ENCODE measurements around the gene IFI27.

The IFI27 gene

DNA sequence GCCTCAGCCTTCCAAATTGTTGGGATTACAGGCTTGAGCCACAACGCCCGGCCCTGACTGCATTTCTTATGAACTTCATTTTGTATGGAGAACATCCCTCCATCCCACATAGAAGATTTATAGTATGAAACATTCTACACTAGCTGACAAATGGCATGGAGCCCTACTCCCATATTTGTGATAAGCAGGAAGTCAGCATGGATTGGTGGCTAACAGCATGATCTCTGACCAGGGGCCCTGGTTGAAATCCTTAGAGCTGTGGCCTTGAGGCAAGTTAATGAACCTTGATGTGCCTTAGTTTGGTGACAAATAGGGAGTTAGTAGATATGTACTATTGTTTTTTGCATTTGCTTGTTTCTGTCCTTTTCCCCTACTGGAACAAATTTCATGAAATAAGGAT, 17.1 kb upstream of the IFI27 start:
- no peak overlapping the region for H3K27ac Mint-ChIP-seq
- H3K36me3 Mint-ChIP-seq, result peaks cover 7% of the 10 kb centered on the region
- H3K4me1 Mint-ChIP-seq, result no peaks in the 10 kb centered on the region
- ATAC-seq, result no peak
- H3K27me3 Mint-ChIP-seq, result no peaks in the 10 kb centered on the region
- no peak overlapping the region for H3K4me3 Mint-ChIP-seq
- no peaks in the 10 kb centered on the region for H3K9me3 Mint-ChIP-seq

DNA sequence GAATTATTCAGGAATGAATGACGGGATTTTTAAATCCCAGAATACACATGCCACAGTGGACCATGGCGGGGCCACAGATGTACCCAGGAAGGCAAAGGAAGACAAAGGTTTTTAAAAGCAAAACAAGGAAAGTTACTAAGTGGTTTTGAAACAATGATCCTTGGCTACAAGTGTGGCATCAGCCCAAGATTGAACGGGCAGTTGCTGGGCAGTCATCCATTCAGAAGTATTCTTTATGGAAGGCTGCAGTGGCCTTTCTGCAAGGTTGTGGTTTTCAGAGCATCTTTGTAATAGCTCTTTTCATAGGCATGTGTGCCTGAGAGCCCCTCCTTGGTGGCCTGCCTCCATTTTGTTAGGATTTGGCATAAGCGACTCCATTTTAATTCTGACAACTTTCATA, 13.4 kb upstream of the IFI27 start:
- no peaks in the 10 kb centered on the region for H3K9me3 Mint-ChIP-seq
- no peak overlapping the region for H3K27ac Mint-ChIP-seq
- peaks cover 11% of the 10 kb centered on the region for H3K36me3 Mint-ChIP-seq
- no peaks in the 10 kb centered on the region for H3K27me3 Mint-ChIP-seq
- H3K4me3 Mint-ChIP-seq, result no peak overlapping the region
- no peaks in the 10 kb centered on the region for H3K4me1 Mint-ChIP-seq
- no peak for ATAC-seq

DNA sequence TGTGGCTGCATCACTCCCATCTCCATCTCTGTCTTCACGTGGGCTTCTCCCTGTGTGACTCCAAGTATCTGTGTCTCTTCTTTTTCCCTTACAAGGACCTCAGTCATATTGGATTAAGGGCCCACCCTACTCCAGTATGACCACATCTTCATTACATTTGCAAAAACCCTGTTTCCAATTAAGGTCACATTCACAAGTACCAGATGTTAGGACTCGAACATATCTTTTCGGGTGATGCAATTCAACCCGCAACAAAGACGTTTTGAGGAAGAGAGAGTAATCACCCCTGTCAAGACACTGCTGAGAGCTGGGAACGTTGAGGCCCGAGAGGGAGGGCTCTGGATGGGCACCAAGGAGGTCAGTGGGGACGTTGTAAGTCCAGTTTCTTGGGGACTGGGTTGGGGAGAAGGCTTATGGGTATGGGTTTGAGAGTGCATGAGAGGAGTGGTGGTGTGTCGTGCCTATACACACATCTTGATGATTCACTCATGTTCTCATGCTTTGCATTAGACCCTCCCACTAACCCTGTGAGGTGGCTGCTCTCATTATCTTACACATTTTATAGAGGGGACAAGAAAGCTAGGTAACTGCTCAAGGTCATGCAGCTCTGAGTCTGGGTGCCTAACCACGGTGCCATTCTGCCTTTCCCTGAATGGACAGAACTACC, 12.1 kb upstream of the IFI27 start:
- Mint-ChIP-seq H3K9me3 (no peaks in the 10 kb centered on the region), H3K27ac (no peak overlapping the region), H3K4me1 (no peaks in the 10 kb centered on the region), H3K4me3 (no peak overlapping the region), H3K36me3 (peaks cover 11% of the 10 kb centered on the region), H3K27me3 (no peaks in the 10 kb centered on the region)
- no peak for ATAC-seq

DNA sequence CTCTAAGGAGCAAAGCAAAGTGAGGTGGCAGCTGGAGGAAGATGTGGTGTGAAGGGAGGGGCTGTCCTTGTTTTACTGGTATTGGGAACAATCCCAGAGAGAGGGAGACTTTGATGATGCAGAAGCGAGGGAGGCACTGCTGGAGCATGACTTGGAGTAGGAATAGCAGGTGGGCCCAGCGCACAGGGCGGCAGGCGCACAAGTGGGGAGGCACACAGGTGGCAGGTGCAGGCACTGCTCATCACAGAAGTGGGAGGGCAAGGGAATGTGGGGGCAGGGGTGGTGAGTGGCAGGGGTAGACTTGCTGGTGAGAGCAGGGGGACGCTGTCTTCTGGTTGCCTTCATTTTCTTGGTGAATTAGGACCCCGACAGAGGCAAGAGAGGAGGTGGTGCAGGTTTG, 11.5 kb upstream of the IFI27 start:
- H3K4me1 Mint-ChIP-seq, result no peaks in the 10 kb centered on the region
- no peaks in the 10 kb centered on the region for H3K9me3 Mint-ChIP-seq
- H3K27me3 Mint-ChIP-seq, result no peaks in the 10 kb centered on the region
- ATAC-seq, result no peak
- H3K36me3 Mint-ChIP-seq, result peaks cover 11% of the 10 kb centered on the region
- H3K27ac Mint-ChIP-seq, result no peak overlapping the region
- no peak overlapping the region for H3K4me3 Mint-ChIP-seq

DNA sequence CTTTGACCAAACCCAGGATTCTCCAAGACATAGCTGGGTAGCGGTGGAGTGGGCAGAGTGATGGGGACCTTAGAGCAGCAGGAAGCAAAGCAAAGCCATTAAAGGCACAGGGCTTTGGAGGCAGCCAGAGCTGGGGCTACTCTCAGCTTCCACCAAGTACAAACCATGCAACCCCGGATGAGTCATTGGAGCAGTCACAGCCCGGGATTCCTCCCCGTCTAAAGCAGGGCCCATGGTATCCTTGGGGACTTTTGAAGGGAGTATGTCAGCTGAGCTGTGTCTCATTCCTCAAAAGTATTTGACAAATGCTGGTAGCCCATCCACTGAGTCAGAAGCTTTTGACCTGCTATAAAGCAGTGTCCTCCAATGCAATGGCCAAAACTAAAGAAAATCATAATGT, 9.7 kb upstream of the IFI27 start:
- H3K36me3 Mint-ChIP-seq, result peaks cover 11% of the 10 kb centered on the region

DNA sequence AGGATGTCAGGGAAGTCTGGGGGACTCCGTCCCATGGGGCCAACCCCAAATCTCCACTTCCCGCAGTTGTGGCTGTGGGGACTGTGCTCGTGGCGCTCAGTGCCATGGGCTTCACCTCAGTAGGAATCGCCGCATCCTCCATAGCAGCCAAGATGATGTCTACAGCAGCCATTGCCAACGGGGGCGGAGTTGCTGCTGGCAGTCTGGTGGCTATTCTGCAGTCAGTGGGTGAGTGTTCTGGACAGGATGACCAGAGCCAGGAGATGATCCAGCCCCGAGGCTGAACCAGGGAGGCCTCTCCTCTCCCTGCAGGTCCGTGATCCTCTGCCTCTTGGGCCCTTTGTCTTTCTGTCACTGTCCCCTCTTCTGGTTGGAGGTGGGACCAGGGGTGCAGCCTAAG, 8.8 kb upstream of the IFI27 start:
- Mint-ChIP-seq H3K4me3 (no peak overlapping the region), H3K36me3 (peaks cover 11% of the 10 kb centered on the region), H3K4me1 (no peaks in the 10 kb centered on the region), H3K27me3 (no peaks in the 10 kb centered on the region), H3K9me3 (no peaks in the 10 kb centered on the region), H3K27ac (no peak overlapping the region)
- ATAC-seq, result no peak

More for the DNA sequence above, 9.7 kb upstream of the IFI27 start:
- Mint-ChIP-seq H3K9me3 (no peaks in the 10 kb centered on the region), H3K4me1 (no peaks in the 10 kb centered on the region), H3K4me3 (no peak overlapping the region), H3K27ac (no peak overlapping the region), H3K27me3 (no peaks in the 10 kb centered on the region)
- no peak for ATAC-seq

DNA sequence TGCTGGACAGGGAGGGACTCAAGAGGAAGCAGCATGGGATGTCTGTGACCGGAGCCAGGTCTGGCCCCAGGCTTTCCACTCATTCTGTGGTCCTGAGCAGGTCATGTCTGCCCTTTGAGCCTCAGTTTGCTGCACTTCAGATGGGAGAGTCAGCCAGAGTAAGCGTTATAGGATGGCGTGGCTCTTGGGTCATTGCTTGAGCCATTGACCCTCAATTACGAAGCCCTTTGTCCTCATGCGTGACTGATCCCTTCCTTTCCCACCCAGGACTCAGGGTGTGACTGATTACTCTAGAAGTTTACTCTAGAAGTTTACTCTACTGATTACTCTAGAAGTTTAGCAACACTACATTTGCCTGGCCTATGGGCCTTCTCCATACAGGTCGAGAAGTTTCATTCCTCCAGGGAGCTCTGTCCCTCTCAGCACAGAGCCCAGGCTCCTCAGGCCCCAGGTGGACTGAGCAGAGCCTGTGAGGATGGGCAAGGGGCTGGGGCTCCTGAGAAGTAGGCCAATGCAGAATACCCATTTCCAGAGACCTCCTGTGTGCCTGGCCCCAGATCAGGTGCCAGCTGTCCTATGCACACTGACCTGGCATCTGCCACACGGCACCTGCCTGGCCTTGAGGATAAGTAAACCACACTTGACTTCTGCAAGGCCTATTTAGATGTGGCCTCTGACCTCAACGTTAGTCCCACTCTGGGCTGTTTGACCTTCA, 7.6 kb upstream of the IFI27 start:
- H3K9me3 Mint-ChIP-seq, result no peaks in the 10 kb centered on the region
- no peaks in the 10 kb centered on the region for H3K27me3 Mint-ChIP-seq
- H3K4me3 Mint-ChIP-seq, result no peak overlapping the region
- peak; percentile 21 for ATAC-seq
- no peak overlapping the region for H3K27ac Mint-ChIP-seq
- H3K36me3 Mint-ChIP-seq, result peaks cover 6% of the 10 kb centered on the region
- no peaks in the 10 kb centered on the region for H3K4me1 Mint-ChIP-seq

DNA sequence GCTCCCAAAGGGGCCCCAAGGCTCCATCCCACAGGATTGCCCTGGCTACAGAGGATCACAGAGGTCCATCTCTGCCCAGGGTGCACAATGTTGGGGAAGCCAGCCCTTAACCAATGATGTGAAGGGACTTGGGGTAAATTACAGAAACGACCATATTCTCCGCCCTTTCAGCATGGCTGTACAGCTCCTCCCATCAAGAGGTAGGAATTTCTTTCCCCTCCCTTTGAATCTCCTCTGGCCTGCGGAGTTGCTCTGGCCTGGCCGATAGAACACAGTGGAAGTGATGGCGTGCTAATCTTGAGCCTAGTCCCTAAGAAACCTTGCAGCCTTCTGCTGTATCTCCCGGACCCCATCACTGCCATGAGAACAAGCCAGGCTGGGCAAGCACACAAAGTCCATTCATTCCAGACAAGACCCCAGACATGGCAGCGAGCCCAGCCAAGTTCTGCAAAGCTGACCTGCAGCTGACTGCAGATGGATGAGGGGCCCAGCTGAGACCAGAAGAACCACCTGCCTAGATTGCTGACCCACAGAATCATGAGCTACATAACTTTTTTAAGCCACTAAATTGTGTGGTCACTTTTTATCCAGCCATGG, 6.9 kb upstream of the IFI27 start:
- no peaks in the 10 kb centered on the region for H3K27me3 Mint-ChIP-seq
- no peak overlapping the region for H3K27ac Mint-ChIP-seq
- H3K36me3 Mint-ChIP-seq, result peaks cover 2% of the 10 kb centered on the region
- no peak overlapping the region for H3K4me3 Mint-ChIP-seq
- H3K4me1 Mint-ChIP-seq, result no peaks in the 10 kb centered on the region
- no peaks in the 10 kb centered on the region for H3K9me3 Mint-ChIP-seq
- no peak for ATAC-seq

DNA sequence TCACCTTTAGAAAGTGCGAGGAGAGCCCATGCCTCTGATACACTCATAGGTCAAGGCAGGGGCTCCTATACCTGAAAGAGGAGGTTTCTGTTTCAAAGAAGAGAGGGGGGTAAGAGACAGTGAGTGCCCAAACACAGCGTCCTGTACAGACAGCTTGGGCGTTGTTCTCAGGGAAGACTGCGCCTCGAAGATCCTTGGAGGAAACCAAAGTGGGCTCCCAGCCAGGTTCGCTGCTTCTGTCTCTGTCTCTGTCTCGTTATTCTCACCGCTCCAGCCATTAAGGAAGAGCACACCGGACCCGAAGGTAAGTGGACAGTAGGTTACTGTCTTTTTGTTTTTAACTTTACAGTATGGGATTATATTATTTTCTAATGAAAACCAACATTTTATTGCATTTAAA, 5.8 kb upstream of the IFI27 start:
- H3K27me3 Mint-ChIP-seq, result no peaks in the 10 kb centered on the region
- no peaks in the 10 kb centered on the region for H3K36me3 Mint-ChIP-seq
- H3K4me1 Mint-ChIP-seq, result no peaks in the 10 kb centered on the region
- ATAC-seq, result no peak
- H3K27ac Mint-ChIP-seq, result no peak overlapping the region
- H3K9me3 Mint-ChIP-seq, result no peaks in the 10 kb centered on the region
- H3K4me3 Mint-ChIP-seq, result no peak overlapping the region

DNA sequence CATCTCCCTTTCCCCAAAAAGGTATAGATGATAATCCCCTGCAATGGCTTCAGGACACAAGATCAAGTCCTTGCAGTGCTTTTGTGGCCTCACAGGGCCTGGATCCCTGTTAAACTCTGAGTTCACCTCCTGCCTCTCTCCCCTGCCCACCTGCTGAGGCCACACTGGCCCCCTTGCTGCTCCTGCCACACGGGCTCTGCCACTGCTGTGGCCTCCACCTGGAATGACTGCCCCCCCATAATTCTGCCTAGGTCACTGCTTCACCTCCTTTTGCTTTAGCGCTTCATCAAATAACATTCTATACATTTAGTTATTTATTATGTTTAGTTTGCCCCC, 653 bp upstream of the IFI27 start:
- Mint-ChIP-seq H3K27me3 (peaks cover 33% of the 10 kb centered on the region), H3K9me3 (no peaks in the 10 kb centered on the region), H3K36me3 (no peaks in the 10 kb centered on the region), H3K4me3 (no peak overlapping the region), H3K27ac (no peak overlapping the region), H3K4me1 (no peaks in the 10 kb centered on the region)
- ATAC-seq, result no peak

DNA sequence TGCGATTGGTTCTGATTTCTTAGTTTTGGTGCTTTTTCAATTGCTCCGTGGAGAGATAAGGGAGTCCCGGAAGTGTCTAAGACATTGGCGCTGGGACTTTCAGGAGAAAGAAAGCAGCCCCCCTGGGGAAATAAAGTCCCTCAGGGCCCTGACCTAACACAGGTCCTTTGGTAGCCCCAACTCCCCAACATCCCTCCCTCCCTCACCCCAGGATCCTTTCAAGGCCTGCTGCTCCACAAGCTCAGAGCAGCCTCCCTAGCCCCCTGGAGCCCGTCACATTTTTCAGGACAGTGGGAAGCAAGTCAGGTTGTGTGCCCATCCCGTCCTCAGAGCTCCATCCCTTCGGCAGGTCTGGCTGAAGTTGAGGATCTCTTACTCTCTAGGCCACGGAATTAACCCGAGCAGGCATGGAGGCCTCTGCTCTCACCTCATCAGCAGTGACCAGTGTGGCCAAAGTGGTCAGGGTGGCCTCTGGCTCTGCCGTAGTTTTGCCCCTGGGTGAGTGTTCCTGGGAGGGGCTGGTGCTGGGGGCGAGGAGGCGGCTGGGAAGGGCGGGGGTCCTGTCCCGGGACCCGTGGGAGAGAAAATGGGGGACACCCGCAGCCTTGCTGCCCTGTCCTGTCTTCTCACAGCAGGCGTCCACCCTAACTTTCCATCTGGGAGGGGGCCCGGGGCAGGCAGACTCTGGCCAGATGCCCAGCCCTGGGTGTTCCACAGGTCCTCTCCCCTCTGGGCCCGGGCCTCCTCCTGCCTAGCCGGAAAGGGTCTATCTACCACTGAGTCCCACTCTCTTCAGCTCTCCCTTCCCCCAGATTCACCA, 950 bp downstream of the IFI27 start:
- no peak for ATAC-seq
- peaks cover 49% of the 10 kb centered on the region for H3K27me3 Mint-ChIP-seq
- no peak overlapping the region for H3K27ac Mint-ChIP-seq
- no peaks in the 10 kb centered on the region for H3K36me3 Mint-ChIP-seq
- no peaks in the 10 kb centered on the region for H3K4me1 Mint-ChIP-seq
- no peaks in the 10 kb centered on the region for H3K9me3 Mint-ChIP-seq
- no peak overlapping the region for H3K4me3 Mint-ChIP-seq

DNA sequence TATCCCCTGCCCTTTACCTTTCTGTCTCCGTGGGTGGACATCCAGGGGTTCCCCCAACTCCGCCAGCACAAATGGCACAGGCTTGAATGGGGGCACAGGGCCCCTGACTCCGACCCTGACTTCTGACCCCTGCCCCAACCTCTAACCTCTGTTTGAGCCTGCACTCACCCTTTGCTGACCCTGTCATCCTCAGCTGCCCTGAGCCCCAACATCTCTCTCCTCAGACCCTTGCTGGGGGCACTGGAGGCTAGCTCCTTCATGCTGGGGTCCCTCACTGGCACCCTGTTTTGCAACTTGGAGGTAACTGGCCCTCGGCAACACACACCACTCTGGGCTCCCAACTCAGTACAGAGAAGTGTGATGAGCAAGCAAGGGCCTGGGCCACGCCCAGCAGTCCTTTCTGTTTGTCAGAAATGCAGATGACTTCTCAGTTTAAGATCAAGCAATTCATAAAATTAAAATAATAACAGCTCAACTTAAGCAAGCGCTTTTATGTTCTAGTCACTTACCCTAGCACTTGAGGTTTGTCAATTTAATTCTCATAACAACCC, 2.1 kb downstream of the IFI27 start:
- no peak overlapping the region for H3K27ac Mint-ChIP-seq
- H3K36me3 Mint-ChIP-seq, result no peaks in the 10 kb centered on the region
- ATAC-seq, result no peak
- H3K4me3 Mint-ChIP-seq, result no peak overlapping the region
- H3K27me3 Mint-ChIP-seq, result peaks cover 60% of the 10 kb centered on the region
- no peaks in the 10 kb centered on the region for H3K4me1 Mint-ChIP-seq
- no peaks in the 10 kb centered on the region for H3K9me3 Mint-ChIP-seq

DNA sequence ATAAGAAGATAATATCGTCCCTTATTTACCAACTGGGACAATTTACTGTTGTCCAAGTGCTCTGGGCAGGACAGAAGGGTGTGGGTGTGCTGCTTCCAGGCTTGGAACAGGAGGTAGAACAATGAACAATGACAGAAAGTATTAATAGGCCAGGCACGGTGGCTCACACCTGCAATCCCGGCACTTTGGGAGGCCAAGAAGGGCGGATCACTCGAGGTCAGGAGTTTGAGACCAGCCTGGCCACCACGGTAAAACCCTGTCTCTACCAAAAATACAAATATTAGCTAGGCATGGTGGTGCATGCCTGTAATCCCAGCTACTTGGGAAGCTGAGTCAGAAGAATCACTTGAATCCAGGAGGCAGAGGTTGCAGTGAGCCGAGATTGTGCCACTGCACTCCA, 2.5 kb downstream of the IFI27 start:
- peaks cover 65% of the 10 kb centered on the region for H3K27me3 Mint-ChIP-seq
- H3K4me3 Mint-ChIP-seq, result no peak overlapping the region
- no peaks in the 10 kb centered on the region for H3K36me3 Mint-ChIP-seq
- no peaks in the 10 kb centered on the region for H3K4me1 Mint-ChIP-seq
- H3K27ac Mint-ChIP-seq, result no peak overlapping the region
- ATAC-seq, result no peak
- no peaks in the 10 kb centered on the region for H3K9me3 Mint-ChIP-seq

DNA sequence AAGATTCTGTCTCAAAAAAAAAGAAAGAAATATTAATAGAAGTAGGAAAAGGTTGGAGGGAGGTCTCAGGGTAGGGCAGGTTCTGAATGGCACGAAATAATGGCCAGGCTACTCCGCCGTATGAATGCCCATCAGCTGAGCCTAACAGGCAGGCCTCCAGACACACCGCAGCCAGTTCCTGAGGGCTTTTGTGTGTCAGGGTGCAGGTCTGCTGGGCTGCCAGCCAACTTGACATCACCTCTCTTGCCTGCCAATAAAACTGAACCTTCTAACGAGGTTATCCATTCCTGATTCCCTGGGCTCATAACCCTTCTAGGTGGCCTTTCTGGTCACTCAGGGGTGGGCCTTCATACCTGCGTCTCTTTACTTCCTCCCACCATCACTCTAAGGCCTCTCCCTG, 3.0 kb downstream of the IFI27 start:
- Mint-ChIP-seq H3K4me3 (no peak overlapping the region), H3K27me3 (peaks cover 68% of the 10 kb centered on the region), H3K9me3 (no peaks in the 10 kb centered on the region), H3K27ac (no peak overlapping the region), H3K36me3 (no peaks in the 10 kb centered on the region), H3K4me1 (no peaks in the 10 kb centered on the region)
- no peak for ATAC-seq

DNA sequence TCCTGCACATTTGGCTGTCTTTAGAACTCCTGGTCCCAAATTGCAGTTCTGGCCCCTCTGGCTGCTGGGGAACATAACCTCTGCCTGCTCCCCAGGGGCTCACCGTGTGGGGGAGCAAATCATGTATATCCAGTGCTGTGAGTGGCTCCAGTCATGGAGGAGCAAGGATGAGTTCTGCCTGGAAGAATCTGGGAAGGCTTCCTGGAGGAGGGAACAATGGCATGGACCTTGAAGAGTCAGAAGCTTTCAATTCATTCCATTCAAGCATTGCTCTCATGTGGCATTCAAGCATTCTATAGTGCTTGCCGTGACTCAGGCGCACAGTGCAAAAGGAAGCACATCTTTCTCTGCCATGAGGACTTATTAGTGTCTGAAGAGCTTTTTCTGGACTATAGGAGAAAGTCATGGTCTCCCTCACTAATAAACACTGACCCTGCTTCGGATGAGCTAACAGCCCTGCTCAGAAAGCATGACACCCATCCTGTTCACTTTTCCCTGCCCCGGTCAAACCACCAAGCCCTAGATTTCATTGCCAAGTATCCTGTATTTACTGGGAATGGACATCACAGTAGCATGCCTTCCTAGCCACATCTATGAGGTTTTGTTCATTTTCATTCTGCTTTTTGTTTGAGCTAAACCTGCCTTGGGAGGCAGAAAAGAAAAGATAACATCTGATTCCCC, 3.5 kb downstream of the IFI27 start:
- no peak overlapping the region for H3K4me3 Mint-ChIP-seq
- H3K4me1 Mint-ChIP-seq, result no peaks in the 10 kb centered on the region
- no peaks in the 10 kb centered on the region for H3K36me3 Mint-ChIP-seq
- ATAC-seq, result no peak
- H3K9me3 Mint-ChIP-seq, result no peaks in the 10 kb centered on the region
- H3K27ac Mint-ChIP-seq, result no peak overlapping the region
- H3K27me3 Mint-ChIP-seq, result peaks cover 68% of the 10 kb centered on the region

Measured in stimulated activated memory B cell treated with anti-CD40 and anti-IgM and Interleukin-4, amounts not matched to agents 10 μg/mL and 1 μg/mL and 100 μg/mL, for 72 hours (primary cell).